ENCODE results near the gene CCDC192. TPM values are rescaled to one million over a fixed set of nuclear protein-coding genes. Genes with fewer than 3 reads are reported as not detected.

CCDC192 gene
- total RNA-seq, 1 donor from 2014 or later: not detected

GRCh38 chr5:127871503-127872153 lies 168.4 kb downstream of the CCDC192 start:
- Histone ChIP-seq H3K4me3 (ENCODE audit: low read depth, low read length) (no peak overlapping the region), H3K36me3 (ENCODE audit: control insufficient read depth, insufficient read depth, low read length) (no peaks in the 10 kb centered on the region), H3K27me3 (ENCODE audit: control insufficient read depth, insufficient read depth, low read length) (no peaks in the 10 kb centered on the region)
- DNase-seq (ENCODE audit: low read depth): no peak
- TF ChIP-seq CTCF (IDR thresholded peaks at IDR 0.05; ENCODE audit: insufficient read depth, low read length, poor library complexity, severe bottlenecking): no peak

GRCh38 chr5:127872494-127872893 lies 169.3 kb downstream of the CCDC192 start:
- no peaks in the 10 kb centered on the region for H3K36me3 ChIP-seq (ENCODE audit: control insufficient read depth, insufficient read depth, low read length)
- no peak for TF ChIP-seq CTCF (IDR thresholded peaks at IDR 0.05; ENCODE audit: insufficient read depth, low read length, poor library complexity, severe bottlenecking)
- H3K27me3 ChIP-seq (ENCODE audit: control insufficient read depth, insufficient read depth, low read length): no peaks in the 10 kb centered on the region
- no peak for DNase-seq (ENCODE audit: low read depth)
- H3K4me3 ChIP-seq (ENCODE audit: low read depth, low read length): no peak overlapping the region

- peak; percentile 67 for DNase-seq (ENCODE audit: low read depth)
These were observed 172.2 kb downstream of the CCDC192 start for GRCh38 chr5:127875235-127876021.

GRCh38 chr5:127876384-127876783 lies 173.2 kb downstream of the CCDC192 start:
- DNase-seq (ENCODE audit: low read depth): peak; percentile 78
- no peaks in the 10 kb centered on the region for H3K36me3 ChIP-seq (ENCODE audit: control insufficient read depth, insufficient read depth, low read length)
- H3K27me3 ChIP-seq (ENCODE audit: control insufficient read depth, insufficient read depth, low read length): no peaks in the 10 kb centered on the region
- no peak for TF ChIP-seq CTCF (IDR thresholded peaks at IDR 0.05; ENCODE audit: insufficient read depth, low read length, poor library complexity, severe bottlenecking)
- no peak overlapping the region for H3K4me3 ChIP-seq (ENCODE audit: low read depth, low read length)

More at GRCh38 chr5:127875235-127876021, 172.2 kb downstream of the CCDC192 start:
- peak; percentile 8 for TF ChIP-seq CTCF (IDR thresholded peaks at IDR 0.05; ENCODE audit: insufficient read depth, low read length, poor library complexity, severe bottlenecking)
- Histone ChIP-seq H3K27me3 (ENCODE audit: control insufficient read depth, insufficient read depth, low read length) (no peaks in the 10 kb centered on the region), H3K36me3 (ENCODE audit: control insufficient read depth, insufficient read depth, low read length) (no peaks in the 10 kb centered on the region), H3K4me3 (ENCODE audit: low read depth, low read length) (no peak overlapping the region)

GRCh38 chr5:127878174-127878750 lies 175.1 kb downstream of the CCDC192 start:
- H3K4me3 ChIP-seq (ENCODE audit: low read depth, low read length): no peak overlapping the region
- no peaks in the 10 kb centered on the region for H3K36me3 ChIP-seq (ENCODE audit: control insufficient read depth, insufficient read depth, low read length)
- peak; percentile 49 for TF ChIP-seq CTCF (IDR thresholded peaks at IDR 0.05; ENCODE audit: insufficient read depth, low read length, poor library complexity, severe bottlenecking)
- no peaks in the 10 kb centered on the region for H3K27me3 ChIP-seq (ENCODE audit: control insufficient read depth, insufficient read depth, low read length)
- DNase-seq (ENCODE audit: low read depth): no peak

Measured in kidney epithelial cell (primary cell).